Endothelial cell (in vitro differentiated cells): ENCODE results near the gene MAGI2. TPM values are rescaled to one million over a fixed set of nuclear protein-coding genes. Genes with fewer than 3 reads are reported as not detected.

Experiments
- DNase-seq: peaks from one replicate; pipeline ENCODE4 v3.0.0; 2021; ENCODE audit warnings: low spot score
- H3K27ac Mint-ChIP-seq: one replicate; pipeline ENCODE4 v1.8.0; 2021; ENCODE audit warnings: mixed read lengths, inconsistent platforms; ENCODE audit not compliant: unreplicated experiment
- H3K27me3 Mint-ChIP-seq: one replicate; pipeline ENCODE4 v1.8.0; 2021; ENCODE audit warnings: mild to moderate bottlenecking, moderate library complexity, mixed read lengths, inconsistent platforms; ENCODE audit not compliant: unreplicated experiment
- H3K36me3 Mint-ChIP-seq: one replicate; pipeline ENCODE4 v1.8.0; 2021; ENCODE audit warnings: mild to moderate bottlenecking, low read depth, mixed read lengths, inconsistent platforms; ENCODE audit not compliant: unreplicated experiment
- H3K4me1 Mint-ChIP-seq: one replicate; pipeline ENCODE4 v1.8.0; 2021; ENCODE audit warnings: mild to moderate bottlenecking, mixed read lengths, inconsistent platforms; ENCODE audit not compliant: unreplicated experiment
- H3K4me3 Mint-ChIP-seq: one replicate; pipeline ENCODE4 v1.8.0; 2021; ENCODE audit warnings: mild to moderate bottlenecking, mixed read lengths, inconsistent platforms; ENCODE audit not compliant: unreplicated experiment
- H3K9me3 Mint-ChIP-seq: one replicate; pipeline ENCODE4 v1.8.0; 2021; ENCODE audit warnings: mixed read lengths, inconsistent platforms; ENCODE audit not compliant: unreplicated experiment
- CTCF ChIP-seq: fragments of 200-600 bp; sonication (generic); IDR thresholded peaks from one replicate; pipeline ENCODE4 v1.5.0; 2021; ENCODE audit warnings: antibody characterized with exemption; ENCODE audit not compliant: unreplicated experiment
- total RNA-seq: library from RNA; stranded (reverse); fragmentation: NEBNext Ultra II Directional; extraction: Animal tissue kit (Norgen Biotek cat#: 25700); gene quantifications from one replicate; pipeline ENCODE4 v1.2.1, GENCODE V29; 2021; ENCODE audit not compliant: unreplicated experiment

Gene MAGI2
- total RNA-seq, 1 donor from 2014 or later, result 6.3 TPM

- H3K27me3 Mint-ChIP-seq, result no peaks in the 10 kb centered on the region
- no peaks in the 10 kb centered on the region for H3K9me3 Mint-ChIP-seq
- no peaks in the 10 kb centered on the region for H3K36me3 Mint-ChIP-seq
- H3K27ac Mint-ChIP-seq, result no peak overlapping the region
- TF ChIP-seq CTCF, result no peak
- no peak overlapping the region for H3K4me3 Mint-ChIP-seq
- DNase-seq, result no peak
- H3K4me1 Mint-ChIP-seq, result peaks cover 6% of the 10 kb centered on the region
Observed at GRCh38 chr7:78714356-78714755, 739.1 kb downstream of the MAGI2 start.

- H3K36me3 Mint-ChIP-seq, result no peaks in the 10 kb centered on the region
- no peak for TF ChIP-seq CTCF
- H3K27ac Mint-ChIP-seq, result no peak overlapping the region
- no peaks in the 10 kb centered on the region for H3K27me3 Mint-ChIP-seq
- H3K9me3 Mint-ChIP-seq, result no peaks in the 10 kb centered on the region
- no peak overlapping the region for H3K4me3 Mint-ChIP-seq
- DNase-seq, result no peak
- peaks cover 5% of the 10 kb centered on the region for H3K4me1 Mint-ChIP-seq
Observed at GRCh38 chr7:78712111-78712510, 741.4 kb downstream of the MAGI2 start.

GRCh38 chr7:78709658-78710057 is 743.8 kb downstream of the MAGI2 start:
- Mint-ChIP-seq H3K36me3 (no peaks in the 10 kb centered on the region), H3K4me1 (no peaks in the 10 kb centered on the region), H3K27ac (no peak overlapping the region), H3K27me3 (no peaks in the 10 kb centered on the region), H3K4me3 (no peak overlapping the region), H3K9me3 (no peaks in the 10 kb centered on the region)
- no peak for DNase-seq
- TF ChIP-seq CTCF, result no peak

- H3K36me3 Mint-ChIP-seq, result no peaks in the 10 kb centered on the region
- no peak overlapping the region for H3K27ac Mint-ChIP-seq
- H3K27me3 Mint-ChIP-seq, result no peaks in the 10 kb centered on the region
- no peak for TF ChIP-seq CTCF
- H3K4me1 Mint-ChIP-seq, result peaks cover 3% of the 10 kb centered on the region
- no peak overlapping the region for H3K4me3 Mint-ChIP-seq
- no peaks in the 10 kb centered on the region for H3K9me3 Mint-ChIP-seq
- DNase-seq, result no peak
Observed at GRCh38 chr7:78704504-78704903, 749.0 kb downstream of the MAGI2 start.

GRCh38 chr7:78703391-78703790 is 750.1 kb downstream of the MAGI2 start:
- TF ChIP-seq CTCF, result no peak
- H3K9me3 Mint-ChIP-seq, result no peaks in the 10 kb centered on the region
- H3K4me3 Mint-ChIP-seq, result no peak overlapping the region
- no peaks in the 10 kb centered on the region for H3K27me3 Mint-ChIP-seq
- H3K36me3 Mint-ChIP-seq, result no peaks in the 10 kb centered on the region
- no peak overlapping the region for H3K27ac Mint-ChIP-seq
- no peak for DNase-seq
- peaks cover 3% of the 10 kb centered on the region for H3K4me1 Mint-ChIP-seq
